Stimulated activated CD4-positive, alpha-beta T cell treated with anti-CD3 and anti-CD28 coated beads, Interleukin-1b, Interleukin-23, amount 100 ng/mL, for 1 hour (primary cell): ENCODE measurements around the gene INPP4B.

Experiments
- DNase-seq, 2 donors: peaks; one replicate each; pipeline ENCODE4 v3.0.0-alpha.2; 2020; ENCODE audit warnings: low read depth in 2 of 2

The INPP4B gene

DNA sequence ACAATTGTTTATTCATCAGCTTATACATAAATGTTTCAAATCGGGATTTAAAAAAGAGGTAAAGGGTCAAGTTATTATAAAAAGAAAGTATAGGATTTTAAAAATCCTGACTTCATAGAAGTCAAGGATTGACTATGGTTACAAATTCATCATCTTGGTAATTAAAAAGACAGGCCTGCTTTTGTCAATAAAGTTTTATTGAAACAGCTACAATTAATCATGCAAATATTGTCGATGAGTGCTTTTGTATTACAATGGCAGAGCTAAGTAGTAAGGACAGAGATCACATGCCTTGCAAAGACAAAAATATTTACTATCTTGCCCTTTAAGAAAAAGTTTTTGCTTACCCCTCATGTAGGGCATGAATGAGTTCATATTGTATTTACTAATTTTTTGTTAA lies 614.3 kb downstream of the INPP4B start:
- DNase-seq, result no peak

DNA sequence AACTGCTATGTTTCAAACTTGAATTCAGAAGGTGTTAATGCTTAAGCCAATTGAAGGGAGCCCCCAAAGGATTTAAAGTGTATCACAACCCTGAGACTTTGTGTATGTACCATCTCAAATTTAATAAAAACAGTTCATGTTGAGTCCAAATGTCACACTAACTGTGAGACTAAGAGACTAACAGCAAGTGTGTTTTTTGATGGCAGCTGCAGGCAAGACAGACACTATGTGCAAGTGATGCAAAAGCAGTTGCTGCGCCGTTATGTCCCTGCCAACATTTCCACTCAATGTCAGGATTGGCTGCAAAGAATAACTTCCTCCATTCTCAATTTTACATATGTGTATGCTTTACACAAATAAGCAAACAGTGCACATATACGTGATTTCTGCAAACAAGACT lies 615.1 kb downstream of the INPP4B start:
- no peak for DNase-seq

- DNase-seq, result no peak
These were observed 620.1 kb downstream of the INPP4B start for GRCh38 chr4:142226014-142226413.

GRCh38 chr4:142222127-142222526 lies 624.0 kb downstream of the INPP4B start:
- no peak for DNase-seq

DNA sequence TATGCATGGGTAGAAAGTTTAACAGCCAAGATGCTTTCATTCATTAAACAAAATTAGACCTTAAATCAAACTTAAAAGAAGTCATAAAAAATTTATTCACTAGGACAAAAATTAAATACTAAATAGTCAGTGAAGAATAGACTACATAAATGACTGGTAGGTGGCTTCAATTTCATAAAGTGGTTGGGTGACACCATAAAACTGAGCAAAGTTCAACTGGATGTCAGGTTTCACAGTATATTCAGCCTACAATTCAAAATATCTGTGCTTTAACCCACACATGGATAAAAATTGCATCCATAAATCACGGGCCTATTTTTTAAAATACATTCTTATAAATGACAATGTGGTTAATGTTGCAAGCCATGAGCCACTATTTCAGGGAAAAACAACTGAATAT lies 627.4 kb downstream of the INPP4B start:
- no peak for DNase-seq

DNA sequence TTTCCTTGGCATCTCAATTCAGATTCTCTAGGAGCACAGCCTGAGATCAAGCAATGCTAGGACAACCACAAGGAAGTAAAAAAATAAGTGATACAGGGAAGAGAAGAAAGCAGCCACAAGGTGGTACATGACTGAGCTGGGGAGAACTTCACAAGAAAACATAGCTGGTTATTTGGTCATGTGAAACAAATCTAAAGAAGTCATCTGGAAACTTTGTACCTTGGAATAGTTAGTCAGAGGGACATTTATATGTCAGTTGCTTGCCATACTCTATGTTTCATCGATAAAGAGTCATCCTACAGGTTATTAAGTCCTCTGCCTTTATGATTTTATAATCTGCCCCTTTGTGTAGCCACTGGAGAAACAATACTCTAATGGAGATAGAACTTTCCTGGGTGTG lies 634.7 kb downstream of the INPP4B start:
- no peak for DNase-seq

DNA sequence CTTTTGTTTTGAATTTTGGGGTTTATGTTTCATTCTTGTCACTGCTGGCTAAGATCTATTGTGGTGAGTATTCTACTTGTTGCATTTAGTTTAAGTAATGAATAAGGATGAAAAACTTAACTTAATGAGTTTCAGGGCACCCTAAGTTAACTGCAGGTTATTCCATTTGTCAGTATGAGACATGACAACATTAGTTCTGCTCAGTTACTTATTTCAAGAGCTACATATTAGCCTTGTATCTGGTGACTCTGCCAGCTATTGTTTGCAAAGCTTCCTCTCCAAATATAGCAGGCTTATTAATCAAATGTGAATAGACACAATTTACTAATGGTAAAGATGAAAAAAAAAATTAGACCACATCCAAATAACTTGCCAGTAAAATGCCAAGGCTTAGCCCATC lies 642.6 kb downstream of the INPP4B start:
- DNase-seq, result no peak

DNA sequence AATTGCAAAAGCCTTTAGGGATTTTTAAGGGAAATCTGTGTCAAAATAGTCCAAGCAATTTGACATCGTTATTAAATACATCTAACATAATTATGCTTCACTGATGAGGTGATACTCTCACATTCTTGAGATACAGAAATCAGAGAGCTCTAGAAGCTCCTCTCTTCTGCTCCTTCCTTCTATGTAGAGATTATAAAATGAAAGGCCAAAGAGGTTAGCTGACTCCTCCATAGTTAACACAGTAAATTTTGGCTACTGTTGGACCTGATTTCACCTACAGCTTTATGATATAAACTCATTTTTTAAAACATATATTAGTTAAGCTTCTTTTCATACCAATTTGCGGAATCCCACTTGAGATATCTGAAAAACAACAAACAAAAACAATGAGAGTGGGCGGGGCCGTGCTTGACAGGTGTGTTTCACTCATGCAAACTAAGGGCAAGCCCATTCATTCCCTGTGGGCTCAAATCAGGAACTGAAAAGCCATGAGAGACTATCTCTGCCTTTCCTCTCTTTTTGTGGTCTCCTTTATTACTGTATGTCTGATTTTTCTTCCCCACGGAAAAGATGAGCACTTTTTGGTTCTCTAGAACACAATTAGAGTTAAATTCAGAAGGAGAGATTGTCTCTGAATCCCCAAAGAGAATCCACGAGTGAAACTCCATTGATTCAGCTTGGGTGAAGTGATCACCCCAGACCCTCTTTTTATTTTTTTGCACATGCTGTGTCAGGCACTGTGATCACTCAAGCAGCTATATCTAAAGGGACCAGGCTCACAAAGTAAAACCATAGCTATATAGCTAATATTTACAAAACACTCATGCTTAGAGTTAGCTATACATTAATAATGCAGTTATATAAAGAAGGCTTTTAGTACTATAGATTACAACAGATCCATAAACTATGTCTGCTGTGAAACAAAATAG lies 643.4 kb downstream of the INPP4B start:
- no peak for DNase-seq

- DNase-seq, result no peak
These were observed 645.1 kb downstream of the INPP4B start for GRCh38 chr4:142201041-142201440.

GRCh38 chr4:142194905-142195304 lies 651.2 kb downstream of the INPP4B start:
- no peak for DNase-seq

GRCh38 chr4:142191901-142192300 lies 654.2 kb downstream of the INPP4B start:
- no peak for DNase-seq

- DNase-seq, result no peak
These were observed 665.1 kb downstream of the INPP4B start for GRCh38 chr4:142181021-142181420.

- no peak for DNase-seq
These were observed 676.9 kb downstream of the INPP4B start for GRCh38 chr4:142169216-142169615.

DNA sequence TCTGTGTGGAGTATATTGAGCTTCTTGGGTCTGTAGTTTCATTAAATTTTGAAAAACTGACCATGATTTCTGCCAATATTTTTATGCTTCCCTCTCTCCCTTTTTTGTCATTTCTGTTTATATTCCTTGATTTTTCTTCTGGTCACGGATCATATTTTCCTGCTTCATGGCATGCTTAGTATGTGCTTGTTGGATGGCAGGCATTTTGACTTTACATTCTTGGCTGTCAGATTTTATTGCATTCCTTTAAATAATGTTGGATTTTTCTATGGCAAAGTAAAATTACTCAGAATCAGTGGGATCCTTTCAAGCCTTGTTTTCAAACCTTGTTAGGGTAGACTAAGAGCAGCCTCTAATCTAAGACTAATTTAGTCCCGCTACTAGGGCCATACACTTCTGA lies 677.9 kb downstream of the INPP4B start:
- DNase-seq, result no peak

GRCh38 chr4:142164767-142165500 lies 681.2 kb downstream of the INPP4B start:
- DNase-seq, result no peak

- DNase-seq, result no peak
These were observed 685.0 kb downstream of the INPP4B start for GRCh38 chr4:142161086-142161485.

DNA sequence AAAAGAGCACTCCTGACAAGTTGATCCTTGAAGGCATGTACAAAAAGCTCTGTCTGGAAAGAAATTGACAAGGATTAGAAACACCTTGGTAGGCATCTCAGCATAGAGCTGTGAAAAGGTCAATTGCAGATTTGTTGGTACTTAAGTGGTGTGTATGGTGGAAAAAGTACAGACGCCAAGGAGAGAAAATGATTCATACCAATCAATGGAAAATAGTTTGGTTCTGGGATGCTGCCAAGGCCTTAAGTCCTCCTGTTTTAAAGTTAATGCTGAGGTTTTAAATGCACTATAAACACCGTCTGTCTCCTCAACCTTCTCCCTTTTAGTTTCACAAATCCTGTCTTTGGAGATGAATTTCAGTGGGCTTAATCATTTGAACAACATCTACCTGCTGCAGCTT lies 685.6 kb downstream of the INPP4B start:
- no peak for DNase-seq

- no peak for DNase-seq
These were observed 687.1 kb downstream of the INPP4B start for GRCh38 chr4:142158980-142159379.

DNA sequence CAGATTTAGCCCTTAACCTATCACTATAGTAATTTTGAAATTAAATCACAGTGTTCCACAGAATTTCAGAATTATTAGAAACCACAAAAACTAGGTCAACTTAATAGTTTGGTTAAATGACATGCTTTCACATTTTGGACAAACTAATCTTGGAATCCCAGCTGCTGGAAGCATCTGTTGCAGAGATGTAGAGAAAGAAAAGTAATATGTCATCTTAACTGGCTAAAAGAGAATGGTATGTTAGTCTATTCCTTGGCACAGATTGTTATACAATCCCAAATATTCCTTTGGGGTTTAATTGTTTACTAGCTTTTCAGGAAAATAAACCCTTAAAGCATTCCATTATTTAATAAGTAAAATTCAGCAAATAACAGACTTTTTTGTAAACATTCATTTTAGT lies 689.8 kb downstream of the INPP4B start:
- DNase-seq, result no peak

GRCh38 chr4:142155347-142155746 lies 690.8 kb downstream of the INPP4B start:
- no peak for DNase-seq

DNA sequence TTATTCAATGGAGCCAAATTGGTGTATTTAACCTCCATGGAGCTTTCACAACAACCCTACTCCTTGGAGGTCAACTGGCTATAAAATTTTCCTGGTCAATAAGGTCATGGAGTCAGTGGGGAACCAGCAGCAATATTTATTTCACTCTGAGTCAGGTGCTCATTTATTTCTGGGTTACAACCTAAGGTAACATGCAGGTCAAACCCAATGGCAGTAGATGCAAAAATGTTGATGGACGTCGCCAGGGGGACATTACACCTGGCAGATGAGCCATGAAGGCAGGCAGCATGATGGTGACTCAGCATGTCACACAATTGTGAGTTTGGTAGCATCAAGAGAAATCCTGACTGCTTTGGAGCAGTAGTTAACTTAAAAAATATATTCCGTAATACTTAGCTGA lies 695.6 kb downstream of the INPP4B start:
- no peak for DNase-seq

- no peak for DNase-seq
These were observed 701.3 kb downstream of the INPP4B start for GRCh38 chr4:142144813-142145212.
